ENCODE measurements around the gene CRB3.
A peak's percentile ranks its signal among the peaks of the same experiment; 100 is the strongest.

CRB3 gene, protein sequence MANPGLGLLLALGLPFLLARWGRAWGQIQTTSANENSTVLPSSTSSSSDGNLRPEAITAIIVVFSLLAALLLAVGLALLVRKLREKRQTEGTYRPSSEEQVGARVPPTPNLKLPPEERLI

GRCh38 chr19:6464070-6464873 lies at the start of gene CRB3:
Gene CRB3, plus strand, starts transcription at chr19:6464271. Its CDS starts 431 bp downstream, at chr19:6464702.
- peak within 1 kb of the TSS; percentile 78 for H3K4me3 Mint-ChIP-seq
- H3K4me1 Mint-ChIP-seq, result peaks cover 33% of the 10 kb centered on the region
- peak within 1 kb of the TSS; percentile 74 for H3K27ac Mint-ChIP-seq
- no peaks in the 10 kb centered on the region for H3K9me3 Mint-ChIP-seq
- ATAC-seq, result no peak
- H3K36me3 Mint-ChIP-seq, result peaks cover 25% of the 10 kb centered on the region
- H3K27me3 Mint-ChIP-seq, result no peaks in the 10 kb centered on the region

- H3K4me1 Mint-ChIP-seq, result no peaks in the 10 kb centered on the region
- no peak overlapping the region for H3K4me3 Mint-ChIP-seq
- no peak for ATAC-seq
- no peaks in the 10 kb centered on the region for H3K9me3 Mint-ChIP-seq
- no peaks in the 10 kb centered on the region for H3K27me3 Mint-ChIP-seq
- peaks cover 56% of the 10 kb centered on the region for H3K36me3 Mint-ChIP-seq
- H3K27ac Mint-ChIP-seq, result no peak overlapping the region
Observed at GRCh38 chr19:6414793-6415590, 49.1 kb upstream of the CRB3 start.

- ATAC-seq, result peak; percentile 17
- Mint-ChIP-seq H3K9me3 (no peaks in the 10 kb centered on the region), H3K27me3 (no peaks in the 10 kb centered on the region), H3K4me3 (no peak overlapping the region), H3K27ac (no peak overlapping the region), H3K4me1 (no peaks in the 10 kb centered on the region), H3K36me3 (peaks cover 59% of the 10 kb centered on the region)
Observed at GRCh38 chr19:6415591-6416190, 48.4 kb upstream of the CRB3 start.

GRCh38 chr19:6416658-6417405 lies 47.2 kb upstream of the CRB3 start:
- no peaks in the 10 kb centered on the region for H3K27me3 Mint-ChIP-seq
- H3K9me3 Mint-ChIP-seq, result no peaks in the 10 kb centered on the region
- no peak overlapping the region for H3K4me3 Mint-ChIP-seq
- ATAC-seq, result no peak
- H3K36me3 Mint-ChIP-seq, result peaks cover 68% of the 10 kb centered on the region
- no peak overlapping the region for H3K27ac Mint-ChIP-seq
- H3K4me1 Mint-ChIP-seq, result peaks cover 7% of the 10 kb centered on the region

DNA sequence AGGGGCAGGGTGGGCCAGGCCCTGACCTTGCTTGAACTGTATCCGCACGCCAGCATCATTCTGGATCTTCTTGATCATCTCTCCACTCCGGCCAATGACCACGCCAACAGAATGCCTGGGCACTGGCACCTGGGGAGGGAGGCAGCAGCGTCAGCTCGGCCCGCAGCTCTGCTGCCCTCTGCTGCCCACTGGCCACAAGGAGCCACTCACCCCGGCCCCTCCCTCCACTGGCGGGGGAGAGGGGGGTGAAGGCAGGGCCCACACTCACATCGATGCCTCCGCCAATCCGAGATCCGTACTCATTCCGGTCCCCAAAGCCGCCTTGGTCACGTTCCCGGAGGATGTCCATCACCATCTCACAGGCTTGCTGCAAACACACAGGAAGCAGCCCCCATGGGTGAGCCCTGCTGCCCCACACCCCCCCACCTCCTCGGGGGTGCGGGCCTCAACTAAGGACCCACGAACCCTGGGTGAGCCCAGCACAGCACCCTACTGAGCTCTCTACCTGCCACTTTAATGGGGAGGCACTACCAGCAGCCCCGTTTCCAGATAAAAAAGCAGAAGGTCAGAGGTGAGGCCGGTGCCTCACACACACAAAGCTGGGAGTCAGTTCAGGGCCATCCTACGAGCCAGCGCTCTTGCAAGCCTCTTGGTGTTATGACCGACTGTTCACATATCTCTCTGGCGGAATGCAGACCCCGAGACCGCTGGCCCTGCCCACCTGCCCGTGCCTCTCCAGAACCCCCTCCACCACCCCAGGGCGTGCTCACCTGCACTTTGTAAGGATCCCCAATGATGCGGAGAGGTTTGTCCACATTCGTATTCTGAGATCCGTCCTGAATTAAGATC lies 46.1 kb upstream of the CRB3 start:
- H3K9me3 Mint-ChIP-seq, result no peaks in the 10 kb centered on the region
- H3K4me3 Mint-ChIP-seq, result no peak overlapping the region
- ATAC-seq, result no peak
- no peak overlapping the region for H3K27ac Mint-ChIP-seq
- no peaks in the 10 kb centered on the region for H3K27me3 Mint-ChIP-seq
- peaks cover 73% of the 10 kb centered on the region for H3K36me3 Mint-ChIP-seq
- peaks cover 18% of the 10 kb centered on the region for H3K4me1 Mint-ChIP-seq

GRCh38 chr19:6418562-6418932 lies 45.5 kb upstream of the CRB3 start:
- ATAC-seq, result no peak
- H3K4me3 Mint-ChIP-seq, result no peak overlapping the region
- H3K27ac Mint-ChIP-seq, result no peak overlapping the region
- H3K36me3 Mint-ChIP-seq, result peaks cover 73% of the 10 kb centered on the region
- peaks cover 24% of the 10 kb centered on the region for H3K4me1 Mint-ChIP-seq
- no peaks in the 10 kb centered on the region for H3K27me3 Mint-ChIP-seq
- no peaks in the 10 kb centered on the region for H3K9me3 Mint-ChIP-seq

- ATAC-seq, result no peak
- Mint-ChIP-seq H3K27ac (no peak overlapping the region), H3K27me3 (no peaks in the 10 kb centered on the region), H3K4me1 (peaks cover 35% of the 10 kb centered on the region), H3K36me3 (peaks cover 48% of the 10 kb centered on the region), H3K4me3 (no peak overlapping the region), H3K9me3 (no peaks in the 10 kb centered on the region)
Observed at GRCh38 chr19:6421075-6422014, 42.7 kb upstream of the CRB3 start.

- H3K27ac Mint-ChIP-seq, result peak overlapping the region; percentile 72
- no peaks in the 10 kb centered on the region for H3K27me3 Mint-ChIP-seq
- H3K36me3 Mint-ChIP-seq, result peaks cover 30% of the 10 kb centered on the region
Observed at GRCh38 chr19:6423499-6424194, 40.4 kb upstream of the CRB3 start.

DNA sequence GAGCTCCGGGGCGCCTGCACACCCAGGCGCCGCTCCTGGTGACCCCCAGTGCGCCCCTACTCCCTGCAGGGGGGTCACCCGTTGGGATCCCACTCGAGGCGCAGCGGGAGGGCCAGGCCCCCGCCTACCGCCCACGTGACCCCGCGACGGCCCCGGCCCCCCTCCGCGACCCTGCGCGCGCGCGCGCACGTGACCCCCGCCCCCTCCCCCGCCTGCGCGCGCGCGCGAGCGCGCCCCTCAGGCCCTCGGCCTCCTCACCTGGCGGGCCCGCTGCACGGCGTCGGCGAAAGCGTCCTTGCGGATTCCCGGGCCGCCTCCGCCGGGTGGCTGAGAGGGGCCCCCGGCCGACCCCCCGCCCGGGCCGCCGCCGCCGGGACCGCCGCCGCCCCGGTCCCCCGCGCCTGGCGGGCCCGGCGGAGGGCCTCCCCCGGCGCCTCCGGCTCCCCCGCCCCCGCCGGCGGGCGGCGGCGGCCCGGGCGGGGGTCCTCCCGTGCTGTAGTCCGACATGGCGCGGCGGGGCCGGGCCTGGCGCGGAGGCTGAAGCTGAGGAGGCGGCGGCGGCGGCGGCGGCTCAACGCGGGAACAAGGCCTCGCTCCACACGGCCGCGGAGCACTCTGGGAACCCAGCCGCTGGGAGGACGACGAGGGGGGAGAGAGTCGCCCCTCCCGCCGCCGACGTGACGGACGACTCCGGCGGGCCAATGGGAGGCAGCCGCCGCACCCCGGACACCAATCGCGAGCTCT lies 39.7 kb upstream of the CRB3 start, which contains the start of gene KHSRP:
KHSRP (minus strand) TSS at position 617 of the 744 bp plus-strand sequence; CDS start at position 507, 110 bp downstream.
- no peaks in the 10 kb centered on the region for H3K9me3 Mint-ChIP-seq
- H3K36me3 Mint-ChIP-seq, result peaks cover 22% of the 10 kb centered on the region
- no peak for ATAC-seq
- no peaks in the 10 kb centered on the region for H3K27me3 Mint-ChIP-seq
- H3K4me3 Mint-ChIP-seq, result peak within 1 kb of the TSS; percentile 92
- H3K27ac Mint-ChIP-seq, result peak within 1 kb of the TSS; percentile 72
- H3K4me1 Mint-ChIP-seq, result peaks cover 35% of the 10 kb centered on the region

More at GRCh38 chr19:6423499-6424194, 40.4 kb upstream of the CRB3 start:
- no peak for ATAC-seq
- no peaks in the 10 kb centered on the region for H3K9me3 Mint-ChIP-seq
- peaks cover 35% of the 10 kb centered on the region for H3K4me1 Mint-ChIP-seq
- peak overlapping the region; percentile 92 for H3K4me3 Mint-ChIP-seq

DNA sequence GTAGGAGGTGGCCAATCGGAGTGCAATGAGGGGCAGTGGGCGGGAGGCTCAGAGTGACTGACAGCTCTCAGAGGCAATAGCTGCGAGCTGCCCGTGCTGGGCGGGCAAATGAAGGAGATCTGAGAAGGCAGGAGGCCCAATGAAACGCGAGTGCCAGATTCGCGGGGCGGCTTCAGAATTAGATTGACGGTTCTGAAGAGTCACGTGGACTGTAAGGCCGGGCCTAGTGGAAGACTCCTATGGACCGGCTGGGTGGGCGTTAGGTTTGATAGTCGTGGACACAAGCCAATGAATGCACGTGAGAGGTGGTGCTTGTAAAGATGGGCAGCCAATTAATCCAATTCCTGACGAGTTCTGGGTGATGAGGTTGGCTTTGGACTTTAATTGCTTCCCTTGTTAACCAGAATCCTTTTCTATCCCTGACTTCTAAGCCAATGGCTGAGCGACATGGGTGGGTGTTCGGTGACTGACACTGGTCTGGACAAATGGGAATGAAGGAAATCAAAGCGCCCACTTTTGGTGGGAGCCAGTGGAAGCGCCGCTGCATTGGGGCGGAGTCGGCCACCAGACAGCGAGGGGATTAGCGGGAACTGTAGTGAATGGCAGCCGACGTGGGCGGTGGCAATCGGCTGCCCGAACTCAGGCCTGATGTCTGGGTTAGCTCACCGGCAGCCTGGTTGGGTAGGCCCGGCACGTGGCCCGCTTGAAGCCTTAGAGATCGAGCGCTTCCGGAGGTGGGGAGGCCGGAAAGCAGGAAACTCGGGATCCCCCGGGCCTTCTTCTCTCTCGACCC lies 38.9 kb upstream of the CRB3 start:
- Mint-ChIP-seq H3K9me3 (no peaks in the 10 kb centered on the region), H3K27ac (peak overlapping the region; percentile 72), H3K36me3 (peaks cover 16% of the 10 kb centered on the region), H3K27me3 (no peaks in the 10 kb centered on the region), H3K4me1 (peaks cover 35% of the 10 kb centered on the region), H3K4me3 (peak overlapping the region; percentile 62)
- ATAC-seq, result peak; percentile 96

DNA sequence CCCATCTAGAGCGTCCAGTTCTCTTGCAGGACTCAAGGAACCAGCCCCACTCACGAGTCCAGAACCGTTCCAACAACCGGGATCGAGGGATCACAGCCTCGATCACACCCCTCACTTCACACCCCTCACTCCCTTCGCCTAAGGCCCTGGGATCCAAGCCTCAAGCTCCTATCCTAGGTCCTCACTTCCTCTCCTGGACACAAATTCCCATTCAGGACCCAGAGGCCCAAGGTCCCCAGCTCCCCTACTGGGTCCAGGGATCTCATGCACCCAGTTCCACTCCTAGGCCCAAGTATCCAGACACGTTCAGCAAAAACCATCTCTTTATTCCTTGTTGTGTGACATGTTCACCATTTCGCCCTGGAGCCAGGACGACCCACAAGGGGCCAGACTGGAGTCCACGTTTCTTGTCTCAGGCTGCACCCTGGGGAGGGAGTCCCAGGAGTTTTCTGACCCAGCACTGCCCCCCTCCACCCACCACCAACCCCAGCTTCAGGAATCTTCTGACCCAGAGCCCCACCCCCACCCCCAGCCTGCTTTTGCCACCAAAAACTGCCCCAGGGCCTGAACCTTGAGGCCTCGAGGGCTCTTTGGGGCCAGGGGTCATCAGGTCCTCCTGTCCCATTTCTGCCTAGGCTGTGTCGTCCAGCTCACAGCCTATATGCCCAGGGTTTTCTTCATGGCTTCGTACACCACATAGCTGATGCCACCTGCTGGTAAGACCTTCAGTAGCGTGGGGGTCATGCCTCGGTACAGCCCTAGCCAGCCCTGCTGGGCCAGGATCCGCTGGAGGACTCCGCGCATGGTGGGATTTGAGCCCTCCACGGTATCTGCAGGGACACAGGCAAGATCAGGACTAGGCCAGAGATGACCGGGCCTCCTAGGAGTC lies 38.1 kb upstream of the CRB3 start:
- H3K36me3 Mint-ChIP-seq, result peaks cover 11% of the 10 kb centered on the region
- H3K4me1 Mint-ChIP-seq, result peaks cover 35% of the 10 kb centered on the region

More for the DNA sequence above, 38.1 kb upstream of the CRB3 start:
- Mint-ChIP-seq H3K4me3 (peak overlapping the region; percentile 62), H3K27ac (peak overlapping the region; percentile 72), H3K9me3 (no peaks in the 10 kb centered on the region), H3K27me3 (no peaks in the 10 kb centered on the region)
- no peak for ATAC-seq
